ENCODE results near the gene AKAP13. TPM values are rescaled to one million over a fixed set of nuclear protein-coding genes. Genes with fewer than 3 reads are reported as not detected.
"Not testable (repeated sequence)": the region's sequence is repeated elsewhere in the genome, so short reads cannot be mapped to it uniquely, and the experiment has no call there.

The AKAP13 gene
- 100 to 1,000 TPM; 105 to 106 TPM for total RNA-seq

DNA sequence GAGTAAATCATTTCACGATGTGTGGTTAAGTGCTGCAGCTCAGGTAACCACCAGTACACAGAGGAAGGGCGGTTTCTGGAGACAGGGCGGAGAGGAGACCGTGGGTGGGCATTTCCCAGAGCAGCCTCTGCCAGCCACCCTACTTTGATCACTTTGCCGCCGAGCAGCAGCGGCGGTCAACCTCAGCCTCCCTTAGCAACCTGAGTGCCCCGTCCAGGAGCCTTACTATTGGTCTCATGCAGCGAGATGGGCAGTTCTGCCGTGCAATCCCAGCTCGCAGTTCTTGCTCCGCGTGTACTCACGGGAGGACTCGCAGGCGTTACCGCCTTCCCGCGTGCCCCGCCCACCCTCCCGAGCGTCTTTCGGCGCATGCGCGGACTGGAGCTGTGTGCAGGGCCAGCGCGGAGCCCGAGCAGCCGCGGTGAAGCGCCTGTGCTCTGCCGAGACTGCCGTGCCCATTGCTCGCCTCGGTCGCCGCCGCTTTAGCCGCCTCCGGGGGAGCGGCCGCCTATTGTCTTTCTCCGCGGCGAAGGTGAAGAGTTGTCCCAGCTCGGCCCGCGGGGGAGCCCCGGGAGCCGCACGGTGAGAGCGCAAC, at the start of gene AKAP13:
TSS of gene AKAP13 (plus strand) at position 387 of the 595 bp plus-strand sequence. CDS start 105,118 bp downstream, outside the sequence.
- Mint-ChIP-seq H3K9me3 (peaks cover 0 to 4% of the 10 kb centered on the region in 2 donors), H3K27ac (peak within 1 kb of the TSS; percentile 87 to 96), H3K36me3 (no peaks in the 10 kb centered on the region)
- ATAC-seq, result peak; percentile 85 to 88
- peak; percentile 85 to 97 for DNase-seq (ENCODE audit: low spot score in 2 of 2)

DNA sequence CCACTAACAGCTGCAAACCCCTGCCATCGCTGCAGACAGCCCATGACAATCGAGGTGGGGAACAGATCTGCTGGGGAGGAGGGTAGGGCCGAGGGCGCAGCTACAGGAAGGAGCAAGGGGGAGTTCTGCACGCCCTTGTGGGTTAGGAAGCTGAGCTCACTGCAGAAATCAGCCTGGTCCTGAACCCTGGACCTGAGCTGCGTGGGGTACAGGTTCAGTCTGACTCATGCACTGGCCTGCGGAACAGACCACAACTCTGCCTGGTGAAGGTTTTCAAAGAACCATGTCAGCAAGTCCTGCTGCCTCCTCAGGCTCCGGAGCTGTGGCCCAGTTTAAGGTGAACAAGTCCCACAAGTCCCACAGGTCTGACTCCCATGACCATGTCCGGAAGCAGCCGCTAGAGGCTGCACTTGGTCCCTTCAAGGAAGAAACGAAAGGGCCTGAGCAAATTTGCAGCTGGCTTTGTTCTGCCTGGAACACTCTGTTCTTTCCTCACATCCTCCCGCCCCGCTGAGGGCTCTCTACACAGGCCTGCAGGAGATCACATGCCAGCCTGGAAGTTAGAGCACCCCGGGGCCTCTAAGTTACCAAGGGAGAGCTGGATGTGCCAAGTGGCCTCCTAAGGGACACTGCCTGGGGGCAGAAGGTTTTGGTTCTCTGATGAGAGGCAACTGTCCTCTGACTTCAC, 49.4 kb upstream of the AKAP13 start:
- H3K9me3 Mint-ChIP-seq, result peaks cover 0 to 6% of the 10 kb centered on the region in 2 donors
- peak; percentile 54 to 92 for DNase-seq (ENCODE audit: low spot score in 2 of 2)
- H3K27ac Mint-ChIP-seq, result peak overlapping the region; percentile 70 to 89
- H3K36me3 Mint-ChIP-seq, result peaks cover 0 to 9% of the 10 kb centered on the region in 2 donors
- ATAC-seq, result peak; percentile 83 to 92

DNA sequence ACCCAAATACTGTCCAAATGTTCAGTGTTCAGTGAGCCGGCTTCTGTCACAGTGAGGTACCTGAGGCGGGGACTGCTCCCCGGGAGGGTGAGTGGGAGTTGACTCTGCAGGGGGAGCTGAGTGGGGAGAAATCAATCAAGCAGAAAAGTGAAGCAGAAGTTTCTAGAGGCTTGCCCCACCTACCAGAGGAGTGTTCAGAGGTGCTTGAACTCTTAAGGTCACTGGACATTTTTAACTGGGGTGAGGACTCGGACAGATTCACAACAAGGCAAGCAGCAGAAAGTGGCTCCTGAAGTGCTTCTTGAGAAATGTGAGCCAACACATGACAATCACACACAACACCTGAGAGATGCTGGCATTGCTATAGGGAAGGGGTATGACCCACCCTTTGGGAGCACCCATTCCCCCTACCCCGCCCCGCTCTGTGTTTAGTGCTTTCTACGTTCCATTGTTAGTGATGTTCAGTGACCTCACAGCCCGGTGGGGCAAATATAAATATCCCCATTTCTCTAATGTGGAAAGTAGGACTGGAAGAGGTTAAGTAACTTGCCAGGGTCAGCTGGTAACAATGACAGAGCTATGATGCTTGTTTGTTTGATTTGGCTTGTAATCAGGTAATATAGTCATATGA, 48.6 kb upstream of the AKAP13 start:
- no peak for DNase-seq (ENCODE audit: low spot score in 2 of 2)
- peak overlapping the region; percentile 70 to 89 for H3K27ac Mint-ChIP-seq

DNA sequence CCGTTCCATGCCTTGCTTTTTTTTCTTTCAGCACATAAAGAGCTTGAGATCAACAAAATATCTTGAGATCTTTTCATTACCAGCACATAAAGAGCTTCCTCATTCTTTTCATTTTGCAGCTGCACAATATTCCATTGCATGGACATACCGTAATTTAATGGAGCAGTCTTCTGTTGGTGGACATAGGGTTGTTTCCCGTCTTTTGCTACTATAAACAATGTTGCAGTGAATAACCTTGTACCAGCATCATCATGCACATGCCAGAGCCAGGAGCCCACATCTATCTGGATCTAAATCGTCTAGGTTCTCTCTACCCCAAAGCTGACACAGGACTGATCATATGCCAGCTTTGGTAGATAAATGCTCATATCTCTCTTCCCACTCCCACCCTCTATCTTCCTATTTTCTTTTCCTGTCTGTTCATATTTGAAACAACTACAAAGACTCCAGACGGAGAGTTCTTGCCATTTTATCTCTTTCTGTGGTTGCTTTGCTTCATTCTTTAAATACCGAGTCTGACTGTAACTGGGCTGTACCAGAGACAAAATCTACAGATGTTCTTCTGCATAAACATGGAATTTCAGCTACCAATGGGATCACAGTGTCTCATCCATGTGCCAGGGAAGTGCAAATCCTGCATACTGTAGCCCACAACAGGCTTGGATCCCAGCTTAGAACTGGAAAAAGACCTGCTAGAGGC, 47.1 kb upstream of the AKAP13 start:
- Mint-ChIP-seq H3K27ac (no peak overlapping the region), H3K9me3 (peaks cover 0 to 6% of the 10 kb centered on the region in 2 donors), H3K36me3 (peaks cover 0 to 9% of the 10 kb centered on the region in 2 donors)
- DNase-seq (ENCODE audit: low spot score in 2 of 2) (no peak), ATAC-seq (no peak)

More for the DNA sequence above, 48.6 kb upstream of the AKAP13 start:
- Mint-ChIP-seq H3K36me3 (peaks cover 0 to 9% of the 10 kb centered on the region in 2 donors), H3K9me3 (peaks cover 0 to 6% of the 10 kb centered on the region in 2 donors)
- ATAC-seq, result no peak

DNA sequence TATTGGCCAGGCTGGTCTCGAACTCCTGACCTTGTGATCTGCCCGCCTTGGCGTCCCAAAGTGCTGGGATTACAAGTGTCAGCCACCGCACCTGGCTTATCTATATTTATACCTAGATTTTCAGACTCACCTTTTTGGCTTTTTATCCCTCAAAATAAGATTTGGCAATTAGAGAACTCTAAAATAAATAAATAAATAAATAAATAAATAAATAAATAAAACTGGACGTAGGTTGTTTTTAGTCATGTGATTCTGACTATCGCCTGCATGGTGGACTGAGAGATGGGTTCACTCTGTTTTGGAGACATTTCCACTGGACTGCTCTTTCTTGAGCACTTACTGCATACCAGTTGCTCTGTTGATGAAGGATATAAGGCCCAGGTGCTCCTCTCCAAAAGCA, 46.2 kb upstream of the AKAP13 start:
- DNase-seq (ENCODE audit: low spot score in 2 of 2) (no peak), ATAC-seq (no peak)
- Mint-ChIP-seq H3K36me3 (peaks cover 0 to 9% of the 10 kb centered on the region in 2 donors), H3K9me3 (peaks cover 0 to 6% of the 10 kb centered on the region in 2 donors), H3K27ac (no peak overlapping the region)

- peaks cover 0 to 9% of the 10 kb centered on the region in 2 donors for H3K36me3 Mint-ChIP-seq
- no peak overlapping the region for H3K27ac Mint-ChIP-seq
- no peak for ATAC-seq
These were observed 45.0 kb upstream of the AKAP13 start for GRCh38 chr15:85335193-85335942.

GRCh38 chr15:85336880-85337279, 43.5 kb upstream of the AKAP13 start:
- DNase-seq (ENCODE audit: low spot score in 2 of 2), result no peak
- no peak overlapping the region for H3K27ac Mint-ChIP-seq

More at GRCh38 chr15:85335193-85335942, 45.0 kb upstream of the AKAP13 start:
- H3K9me3 Mint-ChIP-seq, result peaks cover 0 to 6% of the 10 kb centered on the region in 2 donors
- no peak for DNase-seq (ENCODE audit: low spot score in 2 of 2)

DNA sequence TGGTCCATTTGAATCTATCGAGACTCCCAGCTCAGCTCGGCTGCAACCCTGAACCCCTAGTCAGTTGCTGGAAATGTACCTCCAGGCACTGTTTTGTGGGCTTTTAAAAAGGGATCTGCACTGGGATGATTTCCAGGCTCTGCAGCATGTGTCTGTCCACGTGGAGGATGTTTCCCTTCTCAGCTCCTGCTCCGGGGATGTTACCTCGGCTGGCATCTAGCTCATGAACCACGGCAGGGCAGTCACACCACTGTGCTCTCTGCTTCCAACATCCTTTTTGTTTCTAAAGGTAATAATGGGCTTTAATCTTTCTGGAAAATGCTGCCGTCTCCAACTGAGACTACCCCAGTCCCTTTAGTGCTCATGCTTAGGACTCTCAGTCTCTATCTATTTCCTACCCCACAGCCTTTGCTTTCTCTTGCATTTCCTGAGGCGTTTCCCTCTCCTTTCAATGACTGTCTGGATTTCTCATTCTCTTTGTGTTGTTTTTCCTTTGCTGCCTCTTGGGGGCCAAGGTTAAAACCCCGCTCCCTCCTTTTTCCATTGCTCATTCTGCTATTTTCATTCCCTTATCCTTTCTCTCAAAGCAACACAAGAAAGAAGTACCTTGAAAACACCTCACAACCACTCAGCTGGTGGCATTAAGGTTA, 42.9 kb upstream of the AKAP13 start:
- H3K27ac Mint-ChIP-seq, result no peak overlapping the region

More at GRCh38 chr15:85336880-85337279, 43.5 kb upstream of the AKAP13 start:
- no peak for ATAC-seq
- Mint-ChIP-seq H3K9me3 (no peaks in the 10 kb centered on the region), H3K36me3 (no peaks in the 10 kb centered on the region)

GRCh38 chr15:85340321-85340665, 40.1 kb upstream of the AKAP13 start:
- Mint-ChIP-seq H3K27ac (no peak overlapping the region), H3K36me3 (no peaks in the 10 kb centered on the region), H3K9me3 (no peaks in the 10 kb centered on the region)
- ATAC-seq (no peak), DNase-seq (ENCODE audit: low spot score in 2 of 2) (no peak)

More for the DNA sequence above, 42.9 kb upstream of the AKAP13 start:
- Mint-ChIP-seq H3K9me3 (no peaks in the 10 kb centered on the region), H3K36me3 (no peaks in the 10 kb centered on the region)
- no peak for DNase-seq (ENCODE audit: low spot score in 2 of 2)
- ATAC-seq, result no peak

DNA sequence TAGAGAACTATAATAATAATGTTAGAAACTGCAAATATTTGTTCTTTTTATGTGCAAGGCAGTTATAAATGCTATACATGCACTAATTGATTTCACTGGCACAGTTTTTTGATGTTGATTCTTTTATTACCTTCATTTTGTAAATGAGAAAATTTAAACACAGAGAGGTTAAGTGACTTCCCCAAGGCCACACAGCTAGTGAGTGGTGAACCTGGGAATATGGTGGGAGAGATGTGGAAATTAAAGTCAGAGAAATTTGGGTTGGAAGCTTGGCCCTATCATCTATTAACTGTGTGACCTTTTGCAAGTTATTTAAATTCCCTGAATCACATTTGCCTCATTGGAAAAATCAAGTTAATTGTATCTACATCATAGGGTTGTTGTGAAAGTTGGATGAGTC, 39.6 kb upstream of the AKAP13 start:
- ATAC-seq (no peak), DNase-seq (ENCODE audit: low spot score in 2 of 2) (no peak)
- Mint-ChIP-seq H3K9me3 (no peaks in the 10 kb centered on the region), H3K27ac (no peak overlapping the region), H3K36me3 (no peaks in the 10 kb centered on the region)

GRCh38 chr15:85342163-85342562, 38.2 kb upstream of the AKAP13 start:
- H3K36me3 Mint-ChIP-seq; DNase-seq (ENCODE audit: low spot score in 2 of 2); H3K27ac Mint-ChIP-seq; H3K9me3 Mint-ChIP-seq; ATAC-seq: not testable (repeated sequence)

DNA sequence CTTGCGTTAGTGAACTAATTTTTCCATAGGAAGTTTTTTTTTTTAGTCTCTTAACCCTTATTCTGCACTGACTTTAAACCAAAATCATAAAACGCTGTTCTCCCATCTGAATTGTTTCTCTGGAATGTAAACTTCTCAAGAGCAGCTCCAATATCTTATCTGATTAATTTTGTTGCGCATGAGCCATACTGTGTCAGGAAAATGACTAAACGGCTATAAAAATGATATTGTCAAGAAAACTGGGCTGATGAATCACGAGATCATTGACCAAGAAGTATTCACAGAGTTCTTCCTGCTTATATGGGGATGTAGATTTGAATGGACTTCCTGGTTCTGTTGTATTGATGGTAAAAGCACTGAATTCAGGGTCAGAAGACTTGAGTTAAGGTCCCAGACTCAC, 37.0 kb upstream of the AKAP13 start:
- not testable (repeated sequence) for H3K27ac Mint-ChIP-seq; H3K36me3 Mint-ChIP-seq; DNase-seq (ENCODE audit: low spot score in 2 of 2); H3K9me3 Mint-ChIP-seq; ATAC-seq

DNA sequence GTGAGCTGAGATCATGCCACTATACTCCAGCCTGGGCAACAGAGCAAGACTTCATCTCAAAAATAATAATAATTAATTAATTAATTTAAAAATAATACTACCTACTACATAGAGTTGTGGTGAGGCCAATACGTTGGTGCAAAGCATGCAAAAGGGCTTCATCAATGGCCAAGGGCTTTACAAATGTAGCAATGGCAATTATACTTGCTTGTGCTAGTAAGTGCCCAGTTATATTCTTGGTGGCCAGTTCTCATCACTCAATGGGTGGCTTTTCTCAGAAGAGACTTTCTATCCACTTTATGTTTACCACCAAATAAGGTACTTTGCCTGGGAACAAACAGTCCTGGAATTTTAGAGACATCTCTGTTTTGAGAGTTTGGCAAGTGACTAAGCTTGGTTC, 36.2 kb upstream of the AKAP13 start:
- H3K9me3 Mint-ChIP-seq; ATAC-seq; H3K27ac Mint-ChIP-seq; DNase-seq (ENCODE audit: low spot score in 2 of 2); H3K36me3 Mint-ChIP-seq: not testable (repeated sequence)

GRCh38 chr15:85344653-85345114, 35.7 kb upstream of the AKAP13 start:
- not testable (repeated sequence) for DNase-seq (ENCODE audit: low spot score in 2 of 2); H3K27ac Mint-ChIP-seq; ATAC-seq; H3K36me3 Mint-ChIP-seq; H3K9me3 Mint-ChIP-seq

DNA sequence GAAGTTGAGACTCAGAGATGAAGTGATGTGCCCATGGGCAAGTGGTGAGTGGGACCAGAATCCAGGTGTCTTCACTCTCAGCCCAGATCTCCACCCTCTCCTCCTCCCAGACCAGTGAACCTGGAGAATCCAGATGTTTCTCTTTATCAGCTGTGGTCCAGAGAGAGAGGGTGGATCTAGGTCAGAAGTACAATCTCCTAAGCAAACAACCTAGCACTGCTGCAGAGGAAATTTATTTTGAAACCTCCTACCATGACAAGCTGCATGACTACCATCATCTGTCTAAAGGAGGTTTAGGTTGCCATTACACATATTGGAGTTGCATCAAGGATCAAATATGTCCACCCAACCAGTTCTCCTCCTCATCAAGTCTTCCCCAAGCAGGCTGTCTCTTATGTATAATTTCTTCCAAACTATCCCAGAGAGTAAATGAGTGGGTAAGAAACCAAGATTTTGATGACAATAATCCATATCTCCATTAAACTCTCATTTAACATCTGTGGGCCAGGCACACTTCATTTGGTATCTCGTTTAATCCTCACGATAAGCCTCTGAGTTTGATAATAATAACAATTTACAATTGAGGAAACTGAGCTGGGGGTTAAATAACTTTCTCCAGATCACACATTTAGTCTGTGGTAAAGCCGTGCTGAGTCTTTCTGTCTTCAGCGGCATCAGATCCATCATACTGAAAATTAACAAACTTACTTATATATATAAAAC, 35.0 kb upstream of the AKAP13 start:
- ATAC-seq; H3K36me3 Mint-ChIP-seq; DNase-seq (ENCODE audit: low spot score in 2 of 2); H3K9me3 Mint-ChIP-seq; H3K27ac Mint-ChIP-seq: not testable (repeated sequence)

Measured in activated naive CD4-positive, alpha-beta T cell treated with anti-CD3 and anti-CD28 coated beads, Interleukin-2, amount 50 U/mL, for 72 hours (primary cell).